ENCODE results near the gene AADACL3. TPM values are rescaled to one million over a fixed set of nuclear protein-coding genes. Genes with fewer than 3 reads are reported as not detected.

AADACL3 gene
- total RNA-seq, 1 experiment from 2014 or later: not detected

DNA sequence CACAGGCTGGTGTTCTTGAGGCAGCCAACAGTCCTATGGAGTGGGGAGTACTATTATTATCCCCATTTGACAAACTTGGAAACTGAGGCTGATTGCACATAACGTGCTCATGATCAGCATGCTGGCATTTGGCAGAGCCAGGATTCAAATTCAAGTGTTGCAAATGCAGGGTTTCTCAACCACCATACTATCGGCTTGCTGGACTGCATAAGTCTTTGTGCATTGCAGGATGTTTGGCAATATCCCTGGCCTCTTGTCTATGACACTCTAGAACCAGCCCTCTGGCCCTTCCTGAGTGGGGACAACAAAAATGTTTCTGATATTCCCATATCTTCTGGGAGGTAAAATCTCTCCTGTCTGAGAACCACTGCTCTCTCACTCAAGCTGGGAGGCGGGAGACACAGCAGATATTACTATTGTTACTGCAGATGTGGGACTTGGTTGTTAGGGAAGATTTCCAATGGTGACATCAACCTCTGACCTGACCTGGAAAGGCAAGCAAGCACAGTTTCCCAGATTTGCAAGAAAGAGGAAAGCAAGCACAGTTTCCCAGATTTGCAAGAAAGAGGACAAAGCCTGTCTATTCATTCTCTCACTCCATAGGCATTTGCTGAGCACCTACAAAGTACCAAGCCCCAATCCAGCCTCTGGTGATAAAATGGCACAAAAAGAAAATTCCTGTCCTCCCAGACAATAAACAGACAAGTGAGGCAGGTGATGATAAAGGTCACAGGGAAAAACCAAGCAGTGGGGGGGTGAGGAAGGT, 1.0 kb upstream of the AADACL3 start:
- Histone ChIP-seq H3K4me3 (ENCODE audit: low read length) (no peak overlapping the region), H3K27ac (ENCODE audit: low read length) (no peak overlapping the region), H3K4me1 (ENCODE audit: insufficient read depth, low read length) (no peaks in the 10 kb centered on the region), H3K9ac (ENCODE audit: low read length) (no peak overlapping the region), H3K9me3 (ENCODE audit: low read length) (no peaks in the 10 kb centered on the region), H2AFZ (ENCODE audit: low read length) (no peak overlapping the region), H3K79me2 (ENCODE audit: low read length) (no peaks in the 10 kb centered on the region), H4K20me1 (ENCODE audit: low read length) (no peaks in the 10 kb centered on the region), H3K36me3 (ENCODE audit: low read depth, low read length) (no peaks in the 10 kb centered on the region), H3K27me3 (ENCODE audit: low read length) (peaks cover 21% of the 10 kb centered on the region), H3K9me2 (replicated peaks; ENCODE audit: low read length) (no peaks in the 10 kb centered on the region), H3F3A (ENCODE audit: low read length, unreplicated experiment) (no peaks in the 10 kb centered on the region), H3K4me2 (ENCODE audit: low read length) (no peak overlapping the region)
- POLR2A ChIA-PET (ENCODE audit: unreplicated experiment): no interaction called here
- CTCF ChIA-PET: no interaction called here
- TF ChIP-seq EZH2 (IDR thresholded peaks at IDR 0.05; ENCODE audit: low read length, unreplicated experiment): no peak
- TF ChIP-seq EZH2phosphoT487 (IDR thresholded peaks at IDR 0.05; ENCODE audit: borderline replicate concordance, low read length): no peak
- TF ChIP-seq, protein P1, sequence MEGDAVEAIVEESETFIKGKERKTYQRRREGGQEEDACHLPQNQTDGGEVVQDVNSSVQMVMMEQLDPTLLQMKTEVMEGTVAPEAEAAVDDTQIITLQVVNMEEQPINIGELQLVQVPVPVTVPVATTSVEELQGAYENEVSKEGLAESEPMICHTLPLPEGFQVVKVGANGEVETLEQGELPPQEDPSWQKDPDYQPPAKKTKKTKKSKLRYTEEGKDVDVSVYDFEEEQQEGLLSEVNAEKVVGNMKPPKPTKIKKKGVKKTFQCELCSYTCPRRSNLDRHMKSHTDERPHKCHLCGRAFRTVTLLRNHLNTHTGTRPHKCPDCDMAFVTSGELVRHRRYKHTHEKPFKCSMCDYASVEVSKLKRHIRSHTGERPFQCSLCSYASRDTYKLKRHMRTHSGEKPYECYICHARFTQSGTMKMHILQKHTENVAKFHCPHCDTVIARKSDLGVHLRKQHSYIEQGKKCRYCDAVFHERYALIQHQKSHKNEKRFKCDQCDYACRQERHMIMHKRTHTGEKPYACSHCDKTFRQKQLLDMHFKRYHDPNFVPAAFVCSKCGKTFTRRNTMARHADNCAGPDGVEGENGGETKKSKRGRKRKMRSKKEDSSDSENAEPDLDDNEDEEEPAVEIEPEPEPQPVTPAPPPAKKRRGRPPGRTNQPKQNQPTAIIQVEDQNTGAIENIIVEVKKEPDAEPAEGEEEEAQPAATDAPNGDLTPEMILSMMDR (conservative IDR thresholded peaks at IDR 0.05; ENCODE audit: low read depth, low read length): no peak
- no peak for DNase-seq
- no peak for ATAC-seq
- BruUV-seq (replicated peaks): no TSS peak
- intact Hi-C loops (cut with micrococcal nuclease): no loop called here

DNA sequence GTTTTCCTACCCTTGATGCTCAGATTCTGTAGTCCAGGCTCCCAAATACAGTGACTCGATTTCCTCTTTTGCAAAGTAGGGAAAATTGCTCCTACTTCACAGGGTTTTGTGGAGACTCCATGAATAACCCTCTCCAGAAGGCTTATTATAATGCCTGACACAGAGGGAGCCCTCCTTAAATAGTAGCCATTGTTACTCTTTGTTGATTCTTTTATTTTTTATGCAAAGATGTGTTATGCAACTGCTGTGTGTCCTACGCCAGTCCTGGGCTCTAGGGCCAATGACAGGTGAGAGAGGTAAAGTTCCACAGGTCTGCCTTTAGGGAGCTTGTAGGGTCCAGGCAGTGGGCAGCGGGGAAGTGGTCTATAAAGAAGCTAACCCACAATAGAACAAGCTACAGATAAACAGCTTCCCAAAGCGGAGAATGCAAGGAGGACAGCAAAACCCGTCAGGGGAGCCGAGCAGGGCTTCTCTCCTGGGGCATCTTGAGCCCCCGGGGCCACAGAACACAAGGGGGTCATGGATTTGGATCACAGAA, 1.5 kb downstream of the AADACL3 start:
- ChIA-PET CTCF (no interaction called here), POLR2A (ENCODE audit: unreplicated experiment) (no interaction called here)
- H4K20me1 ChIP-seq (ENCODE audit: low read length): no peaks in the 10 kb centered on the region
- no peak overlapping the region for H3K4me3 ChIP-seq (ENCODE audit: low read length)
- BruUV-seq (replicated peaks): no TSS peak
- H3K9ac ChIP-seq (ENCODE audit: low read length): no peak overlapping the region
- H3K9me3 ChIP-seq (ENCODE audit: low read length): no peaks in the 10 kb centered on the region
- no peak overlapping the region for H3K4me2 ChIP-seq (ENCODE audit: low read length)
- peaks cover 37% of the 10 kb centered on the region for H3K27me3 ChIP-seq (ENCODE audit: low read length)
- no peaks in the 10 kb centered on the region for H3K79me2 ChIP-seq (ENCODE audit: low read length)
- no peak overlapping the region for H2AFZ ChIP-seq (ENCODE audit: low read length)
- H3K9me2 ChIP-seq (replicated peaks; ENCODE audit: low read length): no peaks in the 10 kb centered on the region
- TF ChIP-seq EZH2phosphoT487 (IDR thresholded peaks at IDR 0.05; ENCODE audit: borderline replicate concordance, low read length): no peak
- TF ChIP-seq EZH2 (IDR thresholded peaks at IDR 0.05; ENCODE audit: low read length, unreplicated experiment): no peak
- TF ChIP-seq, protein P1 (conservative IDR thresholded peaks at IDR 0.05; ENCODE audit: low read depth, low read length): no peak
- no peak for DNase-seq
- H3K4me1 ChIP-seq (ENCODE audit: insufficient read depth, low read length): no peaks in the 10 kb centered on the region
- no peak overlapping the region for H3K27ac ChIP-seq (ENCODE audit: low read length)
- H3F3A ChIP-seq (ENCODE audit: low read length, unreplicated experiment): no peaks in the 10 kb centered on the region
- intact Hi-C loops (cut with micrococcal nuclease): no loop called here
- H3K36me3 ChIP-seq (ENCODE audit: low read depth, low read length): no peaks in the 10 kb centered on the region
- no peak for ATAC-seq

DNA sequence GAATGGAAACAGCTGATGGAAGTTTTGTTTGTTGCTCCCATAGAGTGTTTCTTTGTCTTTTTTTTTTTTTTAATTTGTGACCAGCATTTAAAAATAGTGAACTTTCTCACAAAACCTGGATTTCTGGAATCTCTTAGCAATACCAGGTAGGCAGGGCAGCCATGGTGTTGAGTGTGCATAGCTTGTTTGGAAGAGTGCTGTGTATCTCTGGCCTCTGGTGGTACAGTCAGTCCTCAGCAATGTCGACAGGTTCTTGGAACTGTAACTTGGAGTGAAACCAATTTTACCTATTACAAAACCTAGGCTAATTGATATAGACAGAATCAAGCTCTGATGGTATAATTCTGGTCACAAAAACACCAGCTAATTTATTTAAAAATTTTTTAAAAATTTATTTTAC, 6.7 kb downstream of the AADACL3 start:
- TF ChIP-seq, protein P1 (conservative IDR thresholded peaks at IDR 0.05; ENCODE audit: low read depth, low read length): no peak
- TF ChIP-seq EZH2phosphoT487 (IDR thresholded peaks at IDR 0.05; ENCODE audit: borderline replicate concordance, low read length) (no peak), EZH2 (IDR thresholded peaks at IDR 0.05; ENCODE audit: low read length, unreplicated experiment) (no peak)
- Histone ChIP-seq H3K9ac (ENCODE audit: low read length) (no peak overlapping the region), H3K9me3 (ENCODE audit: low read length) (no peaks in the 10 kb centered on the region), H3F3A (ENCODE audit: low read length, unreplicated experiment) (no peaks in the 10 kb centered on the region), H2AFZ (ENCODE audit: low read length) (no peak overlapping the region), H3K4me2 (ENCODE audit: low read length) (no peak overlapping the region), H3K27ac (ENCODE audit: low read length) (no peak overlapping the region), H3K36me3 (ENCODE audit: low read depth, low read length) (no peaks in the 10 kb centered on the region), H3K9me2 (replicated peaks; ENCODE audit: low read length) (no peaks in the 10 kb centered on the region), H3K4me3 (ENCODE audit: low read length) (no peak overlapping the region), H3K79me2 (ENCODE audit: low read length) (no peaks in the 10 kb centered on the region), H3K27me3 (ENCODE audit: low read length) (peaks cover 33% of the 10 kb centered on the region; the same call in 1 of the 2 replicates), H4K20me1 (ENCODE audit: low read length) (no peaks in the 10 kb centered on the region), H3K4me1 (ENCODE audit: insufficient read depth, low read length) (no peaks in the 10 kb centered on the region)
- CTCF ChIA-PET: interaction anchor here (0.6 kb wide), 1 partner anchor 11 kb away, joined by 4 read pairs; no protein-coding TSS in a partner anchor
- no peak for ATAC-seq
- intact Hi-C loops (cut with micrococcal nuclease): no loop called here
- POLR2A ChIA-PET (ENCODE audit: unreplicated experiment): no interaction called here
- DNase-seq: no peak
- BruUV-seq (replicated peaks): no TSS peak
